ENCODE measurements around the gene TMEM98.
"Not testable (repeated sequence)": the region's sequence is repeated elsewhere in the genome, so short reads cannot be mapped to it uniquely, and the experiment has no call there.

TMEM98 gene

DNA sequence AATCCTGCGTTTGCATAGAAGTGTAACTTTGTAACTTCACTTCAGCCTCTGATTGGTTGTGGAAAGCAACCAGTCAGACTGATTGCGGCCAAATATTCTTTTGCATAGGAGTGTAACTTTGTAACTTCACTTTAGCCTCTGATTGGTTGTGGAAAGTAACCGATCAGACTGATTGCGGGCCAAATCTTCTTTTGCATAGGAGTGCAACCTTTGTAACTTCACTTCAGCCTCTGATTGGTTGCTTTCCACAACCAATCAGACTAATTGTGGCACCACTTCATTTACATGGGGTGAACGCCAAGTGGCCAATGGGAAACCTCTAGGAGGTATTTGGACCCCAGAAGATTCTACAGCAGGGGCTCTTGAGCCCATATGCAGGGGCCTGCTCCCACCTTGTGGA is 1.8 kb upstream of the TMEM98 start:
- DNase-seq (ENCODE audit: low read depth) = no peak
- TF ChIP-seq, protein P1, sequence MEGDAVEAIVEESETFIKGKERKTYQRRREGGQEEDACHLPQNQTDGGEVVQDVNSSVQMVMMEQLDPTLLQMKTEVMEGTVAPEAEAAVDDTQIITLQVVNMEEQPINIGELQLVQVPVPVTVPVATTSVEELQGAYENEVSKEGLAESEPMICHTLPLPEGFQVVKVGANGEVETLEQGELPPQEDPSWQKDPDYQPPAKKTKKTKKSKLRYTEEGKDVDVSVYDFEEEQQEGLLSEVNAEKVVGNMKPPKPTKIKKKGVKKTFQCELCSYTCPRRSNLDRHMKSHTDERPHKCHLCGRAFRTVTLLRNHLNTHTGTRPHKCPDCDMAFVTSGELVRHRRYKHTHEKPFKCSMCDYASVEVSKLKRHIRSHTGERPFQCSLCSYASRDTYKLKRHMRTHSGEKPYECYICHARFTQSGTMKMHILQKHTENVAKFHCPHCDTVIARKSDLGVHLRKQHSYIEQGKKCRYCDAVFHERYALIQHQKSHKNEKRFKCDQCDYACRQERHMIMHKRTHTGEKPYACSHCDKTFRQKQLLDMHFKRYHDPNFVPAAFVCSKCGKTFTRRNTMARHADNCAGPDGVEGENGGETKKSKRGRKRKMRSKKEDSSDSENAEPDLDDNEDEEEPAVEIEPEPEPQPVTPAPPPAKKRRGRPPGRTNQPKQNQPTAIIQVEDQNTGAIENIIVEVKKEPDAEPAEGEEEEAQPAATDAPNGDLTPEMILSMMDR (conservative IDR thresholded peaks at IDR 0.05; ENCODE audit: low read depth, low read length) = no peak
- H3K4me3 ChIP-seq (ENCODE audit: low read depth, low read length) = no peak overlapping the region

DNA sequence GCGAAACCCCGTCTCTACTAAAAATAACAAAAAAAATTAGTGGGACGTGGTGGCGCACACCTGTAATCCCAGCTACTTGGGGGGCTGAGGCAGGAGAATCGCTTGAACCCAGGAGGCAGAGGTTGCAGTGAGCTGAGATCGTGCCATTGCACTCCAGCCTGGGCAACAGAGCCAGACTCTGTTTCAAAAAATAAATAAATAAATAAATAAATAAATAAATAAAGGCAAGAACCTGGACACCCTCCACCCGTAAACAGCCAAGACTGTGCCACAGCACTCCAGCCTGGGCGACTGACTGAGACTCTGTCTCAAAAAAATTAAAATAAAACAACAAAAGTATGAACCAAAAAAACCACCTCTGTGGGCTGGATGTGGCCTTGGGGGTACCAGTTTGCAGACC is 1.2 kb upstream of the TMEM98 start:
- not testable (repeated sequence) for H3K4me3 ChIP-seq (ENCODE audit: low read depth, low read length); DNase-seq (ENCODE audit: low read depth)

DNA sequence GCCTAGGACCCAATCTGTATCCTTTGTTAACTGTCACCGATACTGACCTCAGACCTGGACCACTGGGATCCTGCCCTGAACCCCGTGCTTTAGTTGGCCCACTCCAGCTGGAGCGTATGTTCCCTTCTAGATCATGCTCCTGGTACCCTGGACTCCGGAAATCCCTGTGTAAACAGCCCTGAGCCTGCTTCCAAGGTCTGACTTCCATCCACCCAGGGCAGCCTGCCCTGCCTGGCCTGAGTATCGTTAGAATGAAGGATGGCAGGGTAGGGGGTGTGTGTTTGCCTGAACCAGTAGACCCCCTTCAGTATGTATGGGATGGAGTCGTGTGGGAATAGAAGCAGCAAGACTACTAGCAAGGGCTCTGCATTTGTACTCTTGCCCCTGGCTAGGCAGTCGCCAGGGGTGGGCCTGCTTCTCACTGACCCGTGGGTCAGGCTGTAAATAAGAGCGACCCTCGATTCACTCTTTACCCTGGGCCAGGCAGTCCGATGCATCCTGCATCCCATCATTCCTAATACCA is 691 bp upstream of the TMEM98 start:
- TF ChIP-seq, protein P1 (conservative IDR thresholded peaks at IDR 0.05; ENCODE audit: low read depth, low read length) = no peak
- H3K4me3 ChIP-seq (ENCODE audit: low read depth, low read length) = peak overlapping the region; percentile 68
- DNase-seq (ENCODE audit: low read depth) = no peak

DNA sequence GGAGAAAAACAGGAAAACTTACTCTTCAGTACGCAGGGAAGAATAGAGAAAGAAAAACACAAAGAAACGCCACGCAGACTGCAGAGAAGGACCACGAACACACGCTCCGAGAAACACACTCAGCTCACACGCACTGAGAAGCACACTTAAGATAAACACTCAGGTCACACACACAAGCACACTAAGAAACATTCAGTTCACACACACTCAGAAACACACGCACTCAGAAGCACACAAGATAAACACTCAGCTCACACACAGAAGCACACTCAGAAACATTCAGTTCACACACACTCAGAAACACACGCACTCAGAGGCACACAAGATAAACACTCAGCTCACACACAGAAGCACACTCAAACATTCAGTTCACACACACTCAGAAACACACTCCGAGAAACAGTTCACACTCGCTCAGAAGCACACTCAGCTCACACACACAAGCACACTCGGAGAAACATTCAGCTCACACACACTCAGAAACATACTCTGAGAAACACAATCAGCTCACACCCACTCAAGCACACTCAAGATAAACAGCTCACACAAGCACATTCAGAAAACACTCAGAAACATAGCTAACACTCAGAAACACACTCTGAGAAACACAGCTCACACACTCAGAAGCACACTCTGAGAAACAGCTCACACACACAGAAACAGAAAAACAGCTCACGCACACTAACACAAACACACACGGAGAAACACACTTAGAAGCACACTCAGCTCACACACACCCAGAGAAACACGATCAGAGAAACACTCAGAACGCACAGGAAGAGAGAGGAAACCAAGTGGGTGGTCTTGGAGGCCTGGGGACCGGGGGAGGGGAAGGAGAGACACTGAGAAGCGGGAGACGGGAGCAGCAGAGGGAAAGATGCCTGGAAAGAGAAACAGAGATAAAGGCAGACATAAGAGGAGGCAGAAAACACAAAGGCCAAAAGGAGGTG is 908 bp downstream of the TMEM98 start:
- DNase-seq (ENCODE audit: low read depth) = peak; percentile 39
- TF ChIP-seq, protein P1 (conservative IDR thresholded peaks at IDR 0.05; ENCODE audit: low read depth, low read length) = no peak
- peak overlapping the region; percentile 68 for H3K4me3 ChIP-seq (ENCODE audit: low read depth, low read length)

DNA sequence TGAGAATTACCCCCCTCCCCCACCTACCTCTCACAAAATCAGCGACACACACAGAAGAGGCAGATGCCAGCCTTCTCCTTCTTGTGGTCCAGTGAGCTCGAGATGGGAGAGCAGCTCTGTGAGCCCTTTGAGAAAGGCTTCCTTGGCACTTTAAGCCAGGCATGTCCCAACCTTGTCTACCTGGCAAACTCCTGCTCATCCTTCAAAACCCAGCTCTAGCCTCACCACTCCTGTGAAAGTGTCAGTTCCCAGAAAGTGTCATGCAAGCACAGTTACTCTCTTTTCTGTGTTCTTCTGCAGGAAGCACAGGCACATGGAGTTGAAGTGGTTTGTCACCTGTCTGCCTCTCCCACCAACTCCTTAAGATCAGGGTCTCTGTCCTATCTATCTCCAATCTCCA is 1.6 kb downstream of the TMEM98 start:
- peak overlapping the region; percentile 68 for H3K4me3 ChIP-seq (ENCODE audit: low read depth, low read length)
- no peak for DNase-seq (ENCODE audit: low read depth)
- TF ChIP-seq, protein P1 (conservative IDR thresholded peaks at IDR 0.05; ENCODE audit: low read depth, low read length) = no peak

DNA sequence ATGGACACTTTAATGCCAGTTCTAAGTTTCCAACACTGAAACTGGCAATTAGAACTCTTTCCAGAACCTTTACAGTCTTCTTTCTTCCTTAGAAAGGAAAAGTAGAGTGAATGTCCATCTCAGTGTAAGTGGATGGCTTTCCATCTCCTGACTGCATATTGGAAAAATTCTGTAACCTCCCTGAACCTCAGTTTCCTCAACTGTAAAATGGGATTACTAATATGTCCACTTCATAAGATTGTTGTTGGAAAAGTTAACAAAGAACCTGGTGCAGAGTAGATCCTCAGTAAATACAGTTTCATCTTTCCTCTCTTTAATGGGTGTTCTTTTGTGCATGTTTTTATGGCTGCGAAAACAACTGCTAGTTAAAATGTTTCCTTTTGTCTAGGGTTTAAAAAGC is 2.6 kb downstream of the TMEM98 start:
- TF ChIP-seq, protein P1 (conservative IDR thresholded peaks at IDR 0.05; ENCODE audit: low read depth, low read length) = no peak
- no peak for DNase-seq (ENCODE audit: low read depth)

DNA sequence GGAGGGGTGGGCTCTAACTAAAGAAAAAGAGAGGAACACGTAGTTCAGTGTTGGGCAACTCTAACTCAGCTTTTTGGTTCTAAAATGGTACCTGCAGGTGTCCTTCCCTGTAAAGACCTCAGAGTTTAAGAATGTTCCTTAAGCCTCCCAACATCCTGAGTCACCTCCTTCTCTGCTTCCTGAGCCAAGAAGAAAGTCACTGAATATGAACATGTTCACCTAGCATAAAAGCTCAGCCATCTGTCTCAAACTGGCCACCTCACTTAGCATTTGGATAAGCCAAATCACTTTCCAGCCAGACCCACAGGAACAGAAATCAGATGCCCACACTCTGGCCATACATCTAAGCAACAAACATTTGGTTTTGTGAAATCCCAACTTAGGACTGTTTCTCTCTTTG is 3.7 kb downstream of the TMEM98 start:
- no peak overlapping the region for H3K4me3 ChIP-seq (ENCODE audit: low read depth, low read length)
- TF ChIP-seq, protein P1 (conservative IDR thresholded peaks at IDR 0.05; ENCODE audit: low read depth, low read length) = no peak
- no peak for DNase-seq (ENCODE audit: low read depth)

More for the DNA sequence above, 2.6 kb downstream of the TMEM98 start:
- H3K4me3 ChIP-seq (ENCODE audit: low read depth, low read length) = no peak overlapping the region

All from choroid plexus epithelial cell (primary cell).